GM12878 (cell line): ENCODE measurements around the gene MOCS1. TPM values are rescaled to one million over a fixed set of nuclear protein-coding genes. Genes with fewer than 3 reads are reported as not detected.

ENCODE experiments used
- ATAC-seq: fragments of 200-7000 bp; cut with Tn5 transposase; 3 replicates; pipeline ENCODE4 v1.9.1; 2020; ENCODE audit warnings: mild to moderate bottlenecking, moderate library complexity
- BruUV-seq: library from RNA; stranded (reverse); fragments of 400-500 nt; replicated peaks from 2 replicates; lab custom pipeline; 2021; lab: Mats Ljungman, UMichigan
- CTCF ChIA-PET: fragments of 300-600 bp; sonication (Branson Sonifier 250); formaldehyde crosslinking; extraction: SDS; loops from one replicate; lab custom pipeline; 2021; ENCODE audit warnings: inconsistent platforms; lab: Yijun Ruan, JAX
- POLR2A ChIA-PET: fragments of 350-600 bp; formaldehyde crosslinking; extraction: SDS; loops from one replicate; lab custom pipeline; 2021; ENCODE audit warnings: inconsistent platforms; lab: Charles Lee
- RAD21 ChIA-PET: fragments of 300-600 bp; sonication (Branson Sonifier 250); formaldehyde crosslinking; loops from one replicate; lab custom pipeline; 2023; ENCODE audit warnings: antibody characterized with exemption; ENCODE audit not compliant: unreplicated experiment; lab: Charles Lee
- SMC1A ChIA-PET: fragments of 300-600 bp; sonication (Branson Sonifier 250); formaldehyde crosslinking; loops from one replicate; lab custom pipeline; 2023; ENCODE audit not compliant: unreplicated experiment, uncharacterized antibody; lab: Charles Lee
- DNase-seq: peaks from one replicate; pipeline ENCODE4 v3.0.0-alpha.2; 2011; ENCODE audit warnings: low read depth, low spot score
- FAIRE-seq: peaks from 3 replicates; lab custom pipeline; 2011; peaks lifted over from hg19 to GRCh38; lab: Jason Lieb, UNC
- H2AFZ ChIP-seq: 2 replicates; pipeline ENCODE4 v1.6.0; 2011; ENCODE audit warnings: low read depth, low read length, control low read depth; ENCODE audit not compliant: control insufficient read depth
- H3K27ac ChIP-seq: 2 replicates; pipeline ENCODE4 v1.5.1; 2011; ENCODE audit warnings: control low read depth; ENCODE audit not compliant: control insufficient read depth, insufficient read depth
- H3K27me3 ChIP-seq, 2 experiments: replicated peaks in 1 of 2; 2 replicates each; pipeline versions ENCODE4 v1.6.0 to v1.6.1; 2011; ENCODE audit warnings: low read length in 1 of 2; ENCODE audit not compliant: control insufficient read depth in 2 of 2, insufficient read depth in 2 of 2
- H3K36me3 ChIP-seq, 2 experiments: 2 replicates each; pipeline ENCODE4 v1.5.1; 2011; ENCODE audit warnings: low read length in 1 of 2; ENCODE audit not compliant: control insufficient read depth in 2 of 2, insufficient read depth in 2 of 2
- H3K4me1 ChIP-seq: 2 replicates; pipeline ENCODE4 v1.6.1; 2011; ENCODE audit warnings: mild to moderate bottlenecking, low read length, moderate library complexity, mixed read lengths; ENCODE audit not compliant: control insufficient read depth, insufficient read depth
- H3K4me2 ChIP-seq: 2 replicates; pipeline ENCODE4 v1.6.0; 2011; ENCODE audit warnings: control low read depth; ENCODE audit not compliant: control insufficient read depth, insufficient read depth
- H3K4me3 ChIP-seq: fragments of 200-600 bp; sonication (generic); 2 replicates; pipeline ENCODE4 v1.5.1; 2016
- H3K79me2 ChIP-seq: 2 replicates; pipeline ENCODE4 v1.6.0; 2011; ENCODE audit warnings: low read length; ENCODE audit not compliant: control insufficient read depth, insufficient read depth
- H3K9ac ChIP-seq: 2 replicates; pipeline ENCODE4 v1.8.0; 2011; ENCODE audit warnings: low read length, control low read depth, mixed read lengths; ENCODE audit not compliant: control insufficient read depth, insufficient read depth
- H3K9me3 ChIP-seq: replicated peaks from 3 replicates; pipeline ENCODE4 v1.5.1; 2011; ENCODE audit warnings: mild to moderate bottlenecking, low read length; ENCODE audit not compliant: control insufficient read depth, insufficient read depth
- H4K20me1 ChIP-seq: 2 replicates; pipeline ENCODE4 v1.6.0; 2011; ENCODE audit not compliant: control insufficient read depth, insufficient read depth
- BACH1 ChIP-seq: fragments of 450-650 bp; IDR thresholded peaks from 2 replicates; pipeline ENCODE4 v1.6.1; 2017; ENCODE audit warnings: mild to moderate bottlenecking, borderline replicate concordance
- BCL11A ChIP-seq: IDR thresholded peaks from 2 replicates; pipeline ENCODE4 v1.6.1; 2011; ENCODE audit warnings: low read depth, low read length
- DPF2 ChIP-seq: fragments of 450-650 bp; IDR thresholded peaks from 2 replicates; pipeline ENCODE4 v1.6.1; 2017; ENCODE audit warnings: mild to moderate bottlenecking
- GATAD2B ChIP-seq: fragments of 450-650 bp; conservative IDR thresholded peaks from 2 replicates; pipeline ENCODE4 v1.6.1; 2017; ENCODE audit warnings: low read depth, mild to moderate bottlenecking, moderate library complexity
- NBN ChIP-seq: fragments of 450-650 bp; IDR thresholded peaks from 2 replicates; pipeline ENCODE4 v1.6.1; 2016
- SMAD1 ChIP-seq: fragments of 450-650 bp; IDR thresholded peaks from 2 replicates; pipeline ENCODE4 v1.6.1; 2018; ENCODE audit warnings: mild to moderate bottlenecking, low read depth; ENCODE audit not compliant: partially characterized antibody
- SMAD5 ChIP-seq: IDR thresholded peaks from 2 replicates; pipeline ENCODE4 v1.6.1; 2016; ENCODE audit warnings: antibody characterized with exemption, low read depth
- SMARCA5 ChIP-seq: fragments of 450-650 bp; IDR thresholded peaks from 2 replicates; pipeline ENCODE4 v1.6.1; 2017; ENCODE audit warnings: mild to moderate bottlenecking
- TAF1 ChIP-seq: IDR thresholded peaks from 2 replicates; pipeline ENCODE4 v1.6.1; 2011; ENCODE audit warnings: mild to moderate bottlenecking, low read depth, low read length, borderline replicate concordance
- TCF7 ChIP-seq: IDR thresholded peaks from 2 replicates; pipeline ENCODE4 v1.6.1; 2014; ENCODE audit warnings: antibody characterized with exemption, borderline replicate concordance
- WRNIP1 ChIP-seq: IDR thresholded peaks from 2 replicates; pipeline ENCODE4 v1.6.1; 2011; ENCODE audit warnings: low read depth, low read length, improper control_type of control experiment, borderline replicate concordance
- ZNF217 ChIP-seq: fragments of 450-650 bp; IDR thresholded peaks from 2 replicates; pipeline ENCODE4 v1.6.1; 2017; ENCODE audit warnings: antibody characterized with exemption, mild to moderate bottlenecking
- ZNF384 ChIP-seq: IDR thresholded peaks from 2 replicates; pipeline ENCODE4 v1.6.1; 2012; ENCODE audit warnings: low read depth, mild to moderate bottlenecking, low read length, improper control_type of control experiment, borderline replicate concordance
- ZNF622 ChIP-seq: fragments of 450-650 bp; IDR thresholded peaks from 2 replicates; pipeline ENCODE4 v1.6.1; 2017; ENCODE audit warnings: mild to moderate bottlenecking, inconsistent platforms
- WGBS: methylation state at CpG from one replicate; pipeline ENCODE4 v1.1.6; 2016; ENCODE audit warnings: low lambda C conversion rate; ENCODE audit not compliant: insufficient replicate concordance, insufficient coverage; ENCODE audit errors: missing lambda C conversion rate; 5-methylcytosine and 5-hydroxymethylcytosine counted together
- in situ Hi-C: fragments of 300-500 bp; cut with MboI; formaldehyde crosslinking; loops from 9 replicates; pipeline ENCODE4 v1.14.3; 2018; ENCODE audit warnings: mixed read lengths
- intact Hi-C: fragments of 100-400 bp; cut with micrococcal nuclease; formaldehyde crosslinking; loops from one replicate; pipeline ENCODE4 v1.14.2; 2022; ENCODE audit not compliant: unreplicated experiment
- polyA plus RNA-seq, 11 experiments: library from polyadenylated mRNA; depleted of rRNA in 4 of 11; unstranded in 6 of 11; stranded (reverse) in 5 of 11; fragments of >200 nt; fragmentation: Nextera tagmentation in 4 of 11; fragmentation: Illumina TruSeq in 1 of 11; extraction: Ambion mirVana in 4 of 11; extraction: Trizol in 1 of 11; gene quantifications; 1 replicate in 1 of 11; 2 replicates in 10 of 11; pipeline versions ENCODE4 v1.2.1 to v1.2.3, GENCODE V29; 2011 to 2016; ENCODE audit warnings: inconsistent platforms in 2 of 11, missing spikeins in 2 of 11, low read depth in 1 of 11
- total RNA-seq, 4 experiments: library from RNA; depleted of rRNA in 3 of 4; stranded (reverse); fragments of >200 nt in 3 of 4; fragmentation: Illumina TruSeq in 1 of 4; extraction: Trizol in 1 of 4; gene quantifications; 2 replicates each; pipeline versions ENCODE4 v1.2.1 to v1.2.3, GENCODE V29; 2013 to 2021
- TF ChIP-seq, protein P1 (sequence below): IDR thresholded peaks from 2 replicates; pipeline ENCODE4 v1.6.1; 2011; ENCODE audit warnings: low read depth, mild to moderate bottlenecking, low read length, moderate library complexity, borderline replicate concordance; ENCODE audit errors: extremely low read depth
- TF ChIP-seq, protein P2 (sequence below), 3 experiments: IDR thresholded peaks in 2 of 3; conservative IDR thresholded peaks in 1 of 3; 2 replicates each; pipeline ENCODE4 v1.5.1; 2011; ENCODE audit warnings: low read depth in 3 of 3, low read length in 3 of 3, mild to moderate bottlenecking in 3 of 3, control low read depth in 2 of 3, moderate library complexity in 2 of 3, inconsistent platforms in 1 of 3, mixed read lengths in 1 of 3; ENCODE audit not compliant: control insufficient read depth in 2 of 3, insufficient read depth in 1 of 3; ENCODE audit errors: extremely low read depth in 1 of 3
- TF ChIP-seq, protein P3 (sequence below): IDR thresholded peaks from 2 replicates; pipeline ENCODE4 v1.6.1; 2011; ENCODE audit warnings: low read depth, low read length, improper control_type of control experiment, borderline replicate concordance

The MOCS1 gene
- total and polyA plus RNA-seq, 10 of the 15 experiments (the other 5 are each of a cell fraction or from before 2014, with no cell fraction given), result 0.02 to 5.4 (median 0.16) TPM; not detected in 2

DNA sequence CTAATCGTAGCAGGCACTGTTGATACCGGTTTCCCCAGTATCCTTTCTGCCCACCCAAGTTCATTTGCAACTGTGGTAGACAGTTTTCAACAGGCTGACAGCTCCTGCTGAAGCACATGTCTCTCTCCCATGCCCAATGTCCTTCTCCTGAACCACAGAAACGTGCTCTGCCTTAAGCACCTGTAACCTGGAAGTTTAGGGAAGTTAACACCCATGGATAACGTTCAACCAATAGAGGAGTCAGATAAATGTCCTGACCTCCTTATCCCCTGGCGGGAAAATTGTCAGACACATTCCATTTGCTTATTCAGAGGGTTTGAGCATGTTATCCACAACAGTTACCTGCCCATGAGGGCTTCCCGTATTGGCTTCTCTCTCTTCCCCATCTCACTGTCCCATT, 29.8 kb upstream of the MOCS1 start (continued):
- TF ChIP-seq TCF7 (no peak), BACH1 (no peak)

DNA sequence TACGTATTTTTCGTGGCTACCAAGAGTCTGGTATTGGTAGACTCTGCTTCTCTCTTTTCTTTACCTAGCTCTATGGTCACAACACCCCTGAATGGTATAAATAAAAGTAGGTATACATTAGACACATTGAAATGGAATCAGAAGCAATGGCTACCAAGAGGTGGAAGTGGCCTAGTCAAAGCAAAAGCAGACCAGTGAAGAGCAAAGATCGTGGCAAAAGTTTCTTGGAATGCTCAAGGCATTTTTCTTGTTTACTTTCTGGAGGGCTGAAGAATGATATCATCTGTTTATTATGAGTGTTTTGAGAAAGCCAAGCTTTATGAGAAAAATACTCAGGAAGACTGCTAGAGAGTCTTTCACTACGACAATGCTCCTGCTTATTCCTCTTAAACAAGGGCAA, 28.6 kb upstream of the MOCS1 start:
- CTCF ChIA-PET, result interaction anchor here (0.9 kb wide), 1 partner anchor 22 kb away, joined by 3 read pairs; no protein-coding TSS in a partner anchor
- no peak overlapping the region for H3K9ac ChIP-seq
- H3K4me2 ChIP-seq, result no peak overlapping the region
- FAIRE-seq (no peak), DNase-seq (no peak), ATAC-seq (no peak)
- RAD21 ChIA-PET, result no interaction called here
- SMC1A ChIA-PET, result interaction anchor here (0.7 to 0.8 kb wide), 2 partner anchors 9 to 60 kb away, joined by 3 read pairs; no protein-coding TSS in a partner anchor
- POLR2A ChIA-PET, result no interaction called here
- no TSS peak for BruUV-seq
- H3K27me3 ChIP-seq, result no peaks in the 10 kb centered on the region; a peak in 1 of 4 replicates
- H4K20me1 ChIP-seq, result no peaks in the 10 kb centered on the region
- H2AFZ ChIP-seq, result no peak overlapping the region
- WGBS, result 2% methylated on average over 4 of the region's 4 CpGs
- intact Hi-C loops (no loop called here), in situ Hi-C loops (no loop called here)
- no peaks in the 10 kb centered on the region for H3K4me1 ChIP-seq
- H3K4me3 ChIP-seq, result no peak overlapping the region
- no peak overlapping the region for H3K27ac ChIP-seq
- no peaks in the 10 kb centered on the region for H3K36me3 ChIP-seq
- no peaks in the 10 kb centered on the region for H3K79me2 ChIP-seq
- H3K9me3 ChIP-seq, result no peaks in the 10 kb centered on the region
- no peak for TF ChIP-seq SMARCA5
- TF ChIP-seq ZNF622, result no peak
- no peak for TF ChIP-seq ZNF217
- TF ChIP-seq, protein P1, sequence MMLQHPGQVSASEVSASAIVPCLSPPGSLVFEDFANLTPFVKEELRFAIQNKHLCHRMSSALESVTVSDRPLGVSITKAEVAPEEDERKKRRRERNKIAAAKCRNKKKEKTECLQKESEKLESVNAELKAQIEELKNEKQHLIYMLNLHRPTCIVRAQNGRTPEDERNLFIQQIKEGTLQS, result no peak
- no peak for TF ChIP-seq TAF1
- no peak for TF ChIP-seq SMAD1
- TF ChIP-seq SMAD5, result no peak
- TF ChIP-seq BCL11A, result no peak
- TF ChIP-seq GATAD2B, result no peak
- TF ChIP-seq TCF7, result no peak
- no peak for TF ChIP-seq WRNIP1
- no peak for TF ChIP-seq ZNF384
- TF ChIP-seq NBN, result no peak
- TF ChIP-seq DPF2, result no peak
- TF ChIP-seq, protein P2, sequence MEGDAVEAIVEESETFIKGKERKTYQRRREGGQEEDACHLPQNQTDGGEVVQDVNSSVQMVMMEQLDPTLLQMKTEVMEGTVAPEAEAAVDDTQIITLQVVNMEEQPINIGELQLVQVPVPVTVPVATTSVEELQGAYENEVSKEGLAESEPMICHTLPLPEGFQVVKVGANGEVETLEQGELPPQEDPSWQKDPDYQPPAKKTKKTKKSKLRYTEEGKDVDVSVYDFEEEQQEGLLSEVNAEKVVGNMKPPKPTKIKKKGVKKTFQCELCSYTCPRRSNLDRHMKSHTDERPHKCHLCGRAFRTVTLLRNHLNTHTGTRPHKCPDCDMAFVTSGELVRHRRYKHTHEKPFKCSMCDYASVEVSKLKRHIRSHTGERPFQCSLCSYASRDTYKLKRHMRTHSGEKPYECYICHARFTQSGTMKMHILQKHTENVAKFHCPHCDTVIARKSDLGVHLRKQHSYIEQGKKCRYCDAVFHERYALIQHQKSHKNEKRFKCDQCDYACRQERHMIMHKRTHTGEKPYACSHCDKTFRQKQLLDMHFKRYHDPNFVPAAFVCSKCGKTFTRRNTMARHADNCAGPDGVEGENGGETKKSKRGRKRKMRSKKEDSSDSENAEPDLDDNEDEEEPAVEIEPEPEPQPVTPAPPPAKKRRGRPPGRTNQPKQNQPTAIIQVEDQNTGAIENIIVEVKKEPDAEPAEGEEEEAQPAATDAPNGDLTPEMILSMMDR (IDR thresholded peaks at IDR 0.05 in 2 of 3, conservative IDR thresholded peaks at IDR 0.05 in 1 of 3; ENCODE audit: control insufficient read depth in 2 of 3, extremely low read depth in 1 of 3, insufficient read depth in 1 of 3, low read depth in 3 of 3, low read length in 3 of 3), result no peak
- TF ChIP-seq, protein P3, sequence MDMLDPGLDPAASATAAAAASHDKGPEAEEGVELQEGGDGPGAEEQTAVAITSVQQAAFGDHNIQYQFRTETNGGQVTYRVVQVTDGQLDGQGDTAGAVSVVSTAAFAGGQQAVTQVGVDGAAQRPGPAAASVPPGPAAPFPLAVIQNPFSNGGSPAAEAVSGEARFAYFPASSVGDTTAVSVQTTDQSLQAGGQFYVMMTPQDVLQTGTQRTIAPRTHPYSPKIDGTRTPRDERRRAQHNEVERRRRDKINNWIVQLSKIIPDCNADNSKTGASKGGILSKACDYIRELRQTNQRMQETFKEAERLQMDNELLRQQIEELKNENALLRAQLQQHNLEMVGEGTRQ, result no peak
- TF ChIP-seq, all 136 proteins: peak for 0
